Measurements from ENCODE around the gene PSMD14. TPM values are rescaled to one million over a fixed set of nuclear protein-coding genes. Genes with fewer than 3 reads are reported as not detected.
A peak's percentile ranks its signal among the peaks of the same experiment; 100 is the strongest.

Gene PSMD14
- total and polyA plus RNA-seq, 5 donors, result 32.7 to 47.2 (median 42.7) TPM

- Histone ChIP-seq H3K4me3 (ENCODE audit: low read length) (peak overlapping the region; percentile 4), H3K27ac (ENCODE audit: low read length) (no peak overlapping the region), H3K4me1 (ENCODE audit: control insufficient read depth, insufficient read depth, low read length) (peaks cover 8% of the 10 kb centered on the region), H3K27me3 (ENCODE audit: control insufficient read depth, insufficient read depth) (peaks cover 7% of the 10 kb centered on the region), H3K9me3 (ENCODE audit: control insufficient read depth, low read length) (no peaks in the 10 kb centered on the region)
- 26% methylated on average over 64 of the region's 64 CpGs for WGBS
- peak; percentile 21 to 36 for ATAC-seq
- no peak for DNase-seq
- intact Hi-C loops (cut with DNase I), result no loop called here
Observed at GRCh38 chr2:161427664-161428587, 119.7 kb downstream of the PSMD14 start.

GRCh38 chr2:161430386-161430785, 122.2 kb downstream of the PSMD14 start:
- no peak overlapping the region for H3K27ac ChIP-seq (ENCODE audit: low read length)
- H3K9me3 ChIP-seq (ENCODE audit: control insufficient read depth, low read length), result peaks cover 2% of the 10 kb centered on the region
- WGBS, result 57% methylated on average over 2 of the region's 2 CpGs

GRCh38 chr2:161432107-161432506, 123.9 kb downstream of the PSMD14 start:
- Histone ChIP-seq H3K27ac (ENCODE audit: low read length) (no peak overlapping the region), H3K4me1 (ENCODE audit: control insufficient read depth, insufficient read depth, low read length) (peaks cover under 1% of the 10 kb centered on the region), H3K9me3 (ENCODE audit: control insufficient read depth, low read length) (peaks cover 2% of the 10 kb centered on the region), H3K4me3 (ENCODE audit: low read length) (no peak overlapping the region), H3K27me3 (ENCODE audit: control insufficient read depth, insufficient read depth) (peaks cover 7% of the 10 kb centered on the region)
- ATAC-seq (no peak), DNase-seq (no peak)
- WGBS, result 73% methylated on average over 3 of the region's 3 CpGs
- intact Hi-C loops (cut with DNase I), result no loop called here

More at GRCh38 chr2:161430386-161430785, 122.2 kb downstream of the PSMD14 start:
- H3K27me3 ChIP-seq (ENCODE audit: control insufficient read depth, insufficient read depth), result peaks cover 7% of the 10 kb centered on the region
- ATAC-seq, result no peak
- H3K4me3 ChIP-seq (ENCODE audit: low read length), result no peak overlapping the region
- DNase-seq, result no peak
- H3K4me1 ChIP-seq (ENCODE audit: control insufficient read depth, insufficient read depth, low read length), result peaks cover 2% of the 10 kb centered on the region
- intact Hi-C loops (cut with DNase I), result no loop called here

GRCh38 chr2:161434118-161434517, 125.9 kb downstream of the PSMD14 start:
- no peak for ATAC-seq
- Histone ChIP-seq H3K27me3 (ENCODE audit: control insufficient read depth, insufficient read depth) (peaks cover 3% of the 10 kb centered on the region), H3K4me1 (ENCODE audit: control insufficient read depth, insufficient read depth, low read length) (no peaks in the 10 kb centered on the region), H3K4me3 (ENCODE audit: low read length) (no peak overlapping the region), H3K27ac (ENCODE audit: low read length) (no peak overlapping the region), H3K9me3 (ENCODE audit: control insufficient read depth, low read length) (peaks cover 2% of the 10 kb centered on the region)
- 34% methylated on average over 1 of the region's 1 CpG for WGBS
- intact Hi-C loops (cut with DNase I), result no loop called here
- no peak for DNase-seq

- no peak for DNase-seq
- H3K9me3 ChIP-seq (ENCODE audit: control insufficient read depth, low read length), result peaks cover 2% of the 10 kb centered on the region
- intact Hi-C loops (cut with DNase I), result no loop called here
- H3K27ac ChIP-seq (ENCODE audit: low read length), result no peak overlapping the region
- no peak for ATAC-seq
- H3K4me3 ChIP-seq (ENCODE audit: low read length), result no peak overlapping the region
- H3K4me1 ChIP-seq (ENCODE audit: control insufficient read depth, insufficient read depth, low read length), result no peaks in the 10 kb centered on the region
- WGBS, result 81% methylated on average over 3 of the region's 3 CpGs
- no peaks in the 10 kb centered on the region for H3K27me3 ChIP-seq (ENCODE audit: control insufficient read depth, insufficient read depth)
Observed at GRCh38 chr2:161436411-161436810, 128.2 kb downstream of the PSMD14 start.

GRCh38 chr2:161438598-161438997, 130.4 kb downstream of the PSMD14 start:
- Histone ChIP-seq H3K27me3 (ENCODE audit: control insufficient read depth, insufficient read depth) (no peaks in the 10 kb centered on the region), H3K4me3 (ENCODE audit: low read length) (no peak overlapping the region), H3K4me1 (ENCODE audit: control insufficient read depth, insufficient read depth, low read length) (no peaks in the 10 kb centered on the region), H3K9me3 (ENCODE audit: control insufficient read depth, low read length) (peaks cover 2% of the 10 kb centered on the region), H3K27ac (ENCODE audit: low read length) (no peak overlapping the region)
- 45% methylated on average over 2 of the region's 2 CpGs for WGBS
- no peak for ATAC-seq
- intact Hi-C loops (cut with DNase I), result no loop called here
- no peak for DNase-seq

- intact Hi-C loops (cut with DNase I), result no loop called here
- Histone ChIP-seq H3K9me3 (ENCODE audit: control insufficient read depth, low read length) (no peaks in the 10 kb centered on the region), H3K4me1 (ENCODE audit: control insufficient read depth, insufficient read depth, low read length) (no peaks in the 10 kb centered on the region), H3K27me3 (ENCODE audit: control insufficient read depth, insufficient read depth) (no peaks in the 10 kb centered on the region), H3K27ac (ENCODE audit: low read length) (no peak overlapping the region), H3K4me3 (ENCODE audit: low read length) (no peak overlapping the region)
- DNase-seq (peak in 1 of 3 donors; percentile 9), ATAC-seq (no peak)
- WGBS, result 94% methylated on average over 12 of the region's 12 CpGs
Observed at GRCh38 chr2:161445097-161445496, 136.9 kb downstream of the PSMD14 start.

- H3K27me3 ChIP-seq (ENCODE audit: control insufficient read depth, insufficient read depth), result no peaks in the 10 kb centered on the region
- no peaks in the 10 kb centered on the region for H3K9me3 ChIP-seq (ENCODE audit: control insufficient read depth, low read length)
- H3K4me3 ChIP-seq (ENCODE audit: low read length), result no peak overlapping the region
- DNase-seq, result no peak
- intact Hi-C loops (cut with DNase I), result no loop called here
- no peak overlapping the region for H3K27ac ChIP-seq (ENCODE audit: low read length)
- H3K4me1 ChIP-seq (ENCODE audit: control insufficient read depth, insufficient read depth, low read length), result no peaks in the 10 kb centered on the region
- ATAC-seq, result no peak
Observed at GRCh38 chr2:161448431-161448830, 140.2 kb downstream of the PSMD14 start.

Other genes with a start within 250 kb of the PSMD14 start
- gene TANK, start 148.0 kb upstream of the PSMD14 start, total RNA-seq, result 10 to 100 TPM; 26.4 to 40.9 (median 28.8) TPM
- gene TANK, start 148.0 kb upstream of the PSMD14 start, polyA plus RNA-seq, result 24.1 TPM
- gene TBR1, start 107.9 kb downstream of the PSMD14 start, total RNA-seq, result not detected
- 0.02 TPM for gene TBR1, start 107.9 kb downstream of the PSMD14 start, polyA plus RNA-seq